HL-60 (cell line): ENCODE results near the gene ICA1.

Experiments used
- DNase-seq, 2 experiments: peaks; one replicate each; pipeline ENCODE4 v3.0.0-alpha.2; 2010 to 2020; ENCODE audit warnings: low read depth in 1 of 2, low spot score in 1 of 2
- H3K27ac ChIP-seq: fragments of 250-450 bp; sonication (Bioruptor Pico); replicated peaks from 2 replicates; pipeline ENCODE4 v1.5.1; 2020; ENCODE audit warnings: mild to moderate bottlenecking, moderate library complexity
- H3K27me3 ChIP-seq: fragments of 250-450 bp; sonication (Bioruptor Pico); 2 replicates; pipeline ENCODE4 v1.5.1; 2021; ENCODE audit warnings: mild to moderate bottlenecking, moderate library complexity; ENCODE audit not compliant: insufficient read depth, poor library complexity, severe bottlenecking
- H3K4me3 ChIP-seq: replicated peaks from 2 replicates; pipeline ENCODE4 v1.5.1; 2011; ENCODE audit warnings: mild to moderate bottlenecking, control low read depth, low read length; ENCODE audit not compliant: insufficient read depth
- GABPA ChIP-seq: IDR thresholded peaks from 2 replicates; pipeline ENCODE4 v1.6.1; 2012; ENCODE audit warnings: low read depth
- POLR2AphosphoS5 ChIP-seq: IDR thresholded peaks from 2 replicates; pipeline ENCODE4 v1.6.1; 2012; ENCODE audit warnings: low read depth
- REST ChIP-seq: IDR thresholded peaks from 2 replicates; pipeline ENCODE4 v1.6.1; 2012; ENCODE audit warnings: low read depth; ENCODE audit not compliant: insufficient replicate concordance
- SPI1 ChIP-seq: IDR thresholded peaks from 2 replicates; pipeline ENCODE4 v1.6.1; 2012; ENCODE audit warnings: low read depth, mild to moderate bottlenecking, borderline replicate concordance
- TF ChIP-seq, protein P1 (sequence below): IDR thresholded peaks from one replicate; pipeline ENCODE4 v1.5.1; 2011; ENCODE audit warnings: low read length, control low read depth, inconsistent platforms; ENCODE audit not compliant: insufficient read depth

The ICA1 gene

GRCh38 chr7:8209353-8209752 lies 52.6 kb downstream of the ICA1 start:
- Histone ChIP-seq H3K4me3 (no peak overlapping the region), H3K27ac (no peak overlapping the region), H3K27me3 (no peaks in the 10 kb centered on the region)
- no peak for DNase-seq
- TF ChIP-seq GABPA = no peak
- TF ChIP-seq, protein P1, sequence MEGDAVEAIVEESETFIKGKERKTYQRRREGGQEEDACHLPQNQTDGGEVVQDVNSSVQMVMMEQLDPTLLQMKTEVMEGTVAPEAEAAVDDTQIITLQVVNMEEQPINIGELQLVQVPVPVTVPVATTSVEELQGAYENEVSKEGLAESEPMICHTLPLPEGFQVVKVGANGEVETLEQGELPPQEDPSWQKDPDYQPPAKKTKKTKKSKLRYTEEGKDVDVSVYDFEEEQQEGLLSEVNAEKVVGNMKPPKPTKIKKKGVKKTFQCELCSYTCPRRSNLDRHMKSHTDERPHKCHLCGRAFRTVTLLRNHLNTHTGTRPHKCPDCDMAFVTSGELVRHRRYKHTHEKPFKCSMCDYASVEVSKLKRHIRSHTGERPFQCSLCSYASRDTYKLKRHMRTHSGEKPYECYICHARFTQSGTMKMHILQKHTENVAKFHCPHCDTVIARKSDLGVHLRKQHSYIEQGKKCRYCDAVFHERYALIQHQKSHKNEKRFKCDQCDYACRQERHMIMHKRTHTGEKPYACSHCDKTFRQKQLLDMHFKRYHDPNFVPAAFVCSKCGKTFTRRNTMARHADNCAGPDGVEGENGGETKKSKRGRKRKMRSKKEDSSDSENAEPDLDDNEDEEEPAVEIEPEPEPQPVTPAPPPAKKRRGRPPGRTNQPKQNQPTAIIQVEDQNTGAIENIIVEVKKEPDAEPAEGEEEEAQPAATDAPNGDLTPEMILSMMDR = no peak
- TF ChIP-seq REST = no peak
- TF ChIP-seq SPI1 = no peak
- no peak for TF ChIP-seq POLR2AphosphoS5

GRCh38 chr7:8208816-8209215 lies 53.2 kb downstream of the ICA1 start:
- no peak for DNase-seq
- H3K27me3 ChIP-seq = no peaks in the 10 kb centered on the region
- TF ChIP-seq GABPA (no peak), REST (no peak), SPI1 (no peak), POLR2AphosphoS5 (no peak)
- TF ChIP-seq, protein P1 = no peak
- no peak overlapping the region for H3K4me3 ChIP-seq
- H3K27ac ChIP-seq = no peak overlapping the region

DNA sequence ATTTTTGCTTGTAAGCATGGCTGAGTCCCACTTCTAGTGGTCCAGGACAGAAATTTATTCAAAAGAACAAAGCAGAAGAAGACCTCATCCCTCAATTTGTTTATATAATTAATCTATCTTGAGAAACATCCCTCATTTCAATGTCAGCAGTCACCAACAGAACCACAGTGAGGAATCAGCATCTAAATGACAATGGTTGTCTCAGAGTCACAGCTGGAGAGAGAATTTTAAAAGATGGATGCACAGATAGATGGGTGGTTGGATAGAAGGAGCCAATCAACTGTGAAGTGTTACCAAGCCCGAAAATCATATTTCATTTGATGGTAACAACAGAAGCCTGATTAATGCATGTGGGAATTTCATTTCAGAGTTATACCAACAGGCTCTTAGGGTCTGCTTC lies 55.0 kb downstream of the ICA1 start:
- no peak overlapping the region for H3K27ac ChIP-seq
- TF ChIP-seq, protein P1 = no peak
- no peak for TF ChIP-seq REST
- TF ChIP-seq POLR2AphosphoS5 = no peak
- no peak for TF ChIP-seq SPI1
- no peak for TF ChIP-seq GABPA
- DNase-seq = no peak
- H3K27me3 ChIP-seq = no peaks in the 10 kb centered on the region
- H3K4me3 ChIP-seq = no peak overlapping the region
